Right lobe of liver (tissue), 4 donors: ENCODE data around the gene CCDC190.

Experiments
- CTCF ChIP-seq, 4 donors: fragments of 200-600 bp in 3 of 4; fragments of 450-650 bp in 1 of 4; IDR thresholded peaks; one replicate each; pipeline versions ENCODE4 v1.5.1 to v1.8.0; 2016 to 2022; ENCODE audit warnings: antibody characterized with exemption in 4 of 4, mild to moderate bottlenecking in 2 of 4
- POLR2A ChIP-seq: fragments of 450-650 bp; IDR thresholded peaks from one replicate; pipeline ENCODE4 v1.6.1; 2017; ENCODE audit warnings: antibody characterized with exemption, mild to moderate bottlenecking
- donor health status: DM: no; HTN: no; CAD: no.
- donor health status: DM: no; HTN: no; CAD: no.
- donor health status: DM: no; HTN: yes; CAD: no.

GRCh38 chr1:162878000-162878596, 17.1 kb upstream of the CCDC190 start:
- TF ChIP-seq CTCF (IDR thresholded peaks at IDR 0.05) (peak; percentile 34 to 60 (median 52)), POLR2A (no peak)
